Activated naive CD8-positive, alpha-beta T cell treated with anti-CD3 and anti-CD28 coated beads for 36 hours (primary cell): Measurements from ENCODE around the gene SBNO2. TPM values are rescaled to one million over a fixed set of nuclear protein-coding genes. Genes with fewer than 3 reads are reported as not detected.

Experiments
- DNase-seq: peaks from one replicate; pipeline ENCODE4 v3.0.0; 2021
- H3K27ac Mint-ChIP-seq: one replicate; pipeline ENCODE4 v1.8.0; 2022; ENCODE audit warnings: mild to moderate bottlenecking, moderate library complexity, mixed read lengths
- H3K27me3 Mint-ChIP-seq: one replicate; pipeline ENCODE4 v1.8.0; 2022; ENCODE audit warnings: mild to moderate bottlenecking, mixed read lengths
- H3K36me3 Mint-ChIP-seq: one replicate; pipeline ENCODE4 v1.8.0; 2021; ENCODE audit warnings: mild to moderate bottlenecking, mixed read lengths
- H3K4me1 Mint-ChIP-seq: one replicate; pipeline ENCODE4 v1.8.0; 2021; ENCODE audit warnings: mixed read lengths
- H3K4me3 Mint-ChIP-seq: one replicate; pipeline ENCODE4 v1.8.0; 2022; ENCODE audit warnings: mild to moderate bottlenecking, moderate library complexity, mixed read lengths
- H3K9me3 Mint-ChIP-seq: one replicate; pipeline ENCODE4 v1.8.0; 2022; ENCODE audit warnings: mixed read lengths
- total RNA-seq, 2 experiments: library from RNA; stranded (reverse); gene quantifications; one replicate each; pipeline ENCODE4 v1.2.3, GENCODE V29; 2021

SBNO2 gene
- total RNA-seq, 2 experiments from 2014 or later: 50.5 to 51.6 TPM

GRCh38 chr19:1155352-1156304 lies 18.4 kb downstream of the SBNO2 start:
- Mint-ChIP-seq H3K4me1 (no peaks in the 10 kb centered on the region), H3K9me3 (no peaks in the 10 kb centered on the region), H3K4me3 (no peak overlapping the region), H3K27ac (no peak overlapping the region), H3K36me3 (peaks cover 2% of the 10 kb centered on the region), H3K27me3 (no peaks in the 10 kb centered on the region)
- DNase-seq: no peak

DNA sequence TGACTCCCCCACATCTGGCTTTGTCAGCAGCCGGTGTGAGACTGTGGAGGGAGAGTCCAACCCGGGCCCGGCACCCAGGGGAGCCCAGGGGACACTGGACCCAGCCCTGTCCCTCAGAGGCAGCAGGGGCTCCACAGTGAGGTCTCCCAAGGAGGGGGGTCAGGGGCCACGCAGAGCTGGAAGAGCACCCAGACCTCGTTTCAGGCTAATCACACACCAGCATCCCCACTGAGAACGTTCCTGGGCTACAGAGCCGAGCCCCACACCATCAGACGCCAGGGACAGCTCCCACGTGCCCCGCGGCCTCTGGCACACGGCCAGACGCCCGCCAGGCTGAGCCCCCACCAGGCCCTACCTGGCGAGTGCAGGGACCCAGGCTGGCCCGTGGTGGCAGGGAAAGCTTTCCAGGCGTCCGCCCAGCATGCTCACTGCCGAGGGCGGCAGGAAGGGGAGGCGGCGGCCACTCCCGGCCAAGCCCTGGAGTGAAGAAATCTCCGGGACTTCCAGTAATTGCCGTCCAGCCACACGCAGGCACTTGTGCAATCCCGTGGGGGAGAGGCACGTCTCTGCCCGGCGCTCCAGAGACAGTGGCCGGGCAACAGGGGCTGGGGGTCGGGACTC lies 19.2 kb downstream of the SBNO2 start:
- Mint-ChIP-seq H3K27me3 (no peaks in the 10 kb centered on the region), H3K9me3 (no peaks in the 10 kb centered on the region), H3K27ac (no peak overlapping the region), H3K36me3 (peaks cover 2% of the 10 kb centered on the region), H3K4me3 (no peak overlapping the region), H3K4me1 (no peaks in the 10 kb centered on the region)
- no peak for DNase-seq

GRCh38 chr19:1153891-1154730 lies 20.0 kb downstream of the SBNO2 start:
- H3K4me1 Mint-ChIP-seq: no peaks in the 10 kb centered on the region
- peaks cover 2% of the 10 kb centered on the region for H3K36me3 Mint-ChIP-seq
- H3K4me3 Mint-ChIP-seq: no peak overlapping the region
- H3K27ac Mint-ChIP-seq: no peak overlapping the region
- H3K27me3 Mint-ChIP-seq: no peaks in the 10 kb centered on the region
- H3K9me3 Mint-ChIP-seq: no peaks in the 10 kb centered on the region
- no peak for DNase-seq

DNA sequence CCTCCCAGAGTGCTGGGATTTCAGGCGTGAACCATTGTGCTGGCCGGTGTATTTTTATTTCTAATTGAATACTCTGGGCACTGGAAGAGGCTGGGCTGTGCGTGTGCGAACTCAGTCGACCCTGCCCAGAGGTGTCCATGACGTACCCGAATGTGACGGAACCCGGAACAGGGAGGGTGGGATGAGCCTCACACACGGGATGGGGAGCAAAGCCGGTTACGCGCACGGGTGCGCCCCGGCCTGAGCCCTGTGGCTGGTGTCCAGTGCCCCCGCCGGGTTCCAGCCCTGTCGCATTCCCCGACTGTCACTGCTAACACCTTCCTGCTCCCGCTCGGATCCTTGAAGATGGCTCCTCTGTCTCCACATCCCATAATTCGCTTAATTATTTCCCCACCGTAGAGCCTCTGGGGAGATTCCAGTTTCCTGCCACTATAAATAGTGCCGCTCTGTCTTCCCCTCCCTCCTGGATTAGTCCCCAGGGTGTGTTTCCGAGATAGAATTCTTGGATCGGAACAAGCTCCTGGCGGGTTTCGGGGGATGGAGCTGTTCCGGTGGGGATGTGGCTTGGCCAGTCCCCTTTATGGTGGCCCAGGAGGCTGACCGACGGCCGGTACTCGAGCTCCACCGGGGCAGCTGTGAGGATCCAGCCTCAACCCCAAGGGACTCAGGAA lies 22.0 kb downstream of the SBNO2 start:
- Mint-ChIP-seq H3K27me3 (no peaks in the 10 kb centered on the region), H3K27ac (no peak overlapping the region), H3K9me3 (no peaks in the 10 kb centered on the region), H3K4me1 (no peaks in the 10 kb centered on the region), H3K4me3 (no peak overlapping the region), H3K36me3 (no peaks in the 10 kb centered on the region)
- no peak for DNase-seq

- H3K27me3 Mint-ChIP-seq: no peaks in the 10 kb centered on the region
- no peaks in the 10 kb centered on the region for H3K4me1 Mint-ChIP-seq
These were observed 22.9 kb downstream of the SBNO2 start for GRCh38 chr19:1151037-1151724.

GRCh38 chr19:1150333-1151036 lies 23.6 kb downstream of the SBNO2 start:
- no peaks in the 10 kb centered on the region for H3K36me3 Mint-ChIP-seq

More at GRCh38 chr19:1151037-1151724, 22.9 kb downstream of the SBNO2 start:
- Mint-ChIP-seq H3K36me3 (no peaks in the 10 kb centered on the region), H3K4me3 (no peak overlapping the region), H3K27ac (no peak overlapping the region), H3K9me3 (no peaks in the 10 kb centered on the region)
- no peak for DNase-seq

GRCh38 chr19:1149259-1150045 lies 24.6 kb downstream of the SBNO2 start:
- Mint-ChIP-seq H3K36me3 (peaks cover 6% of the 10 kb centered on the region), H3K27ac (no peak overlapping the region), H3K27me3 (no peaks in the 10 kb centered on the region), H3K4me1 (no peaks in the 10 kb centered on the region), H3K9me3 (no peaks in the 10 kb centered on the region), H3K4me3 (no peak overlapping the region)
- DNase-seq: no peak

More at GRCh38 chr19:1150333-1151036, 23.6 kb downstream of the SBNO2 start:
- H3K4me1 Mint-ChIP-seq: no peaks in the 10 kb centered on the region
- no peak overlapping the region for H3K27ac Mint-ChIP-seq
- no peak for DNase-seq
- H3K27me3 Mint-ChIP-seq: no peaks in the 10 kb centered on the region
- H3K9me3 Mint-ChIP-seq: no peaks in the 10 kb centered on the region
- no peak overlapping the region for H3K4me3 Mint-ChIP-seq

GRCh38 chr19:1147934-1148549 lies 26.0 kb downstream of the SBNO2 start:
- no peak overlapping the region for H3K27ac Mint-ChIP-seq
- no peak overlapping the region for H3K4me3 Mint-ChIP-seq
- H3K27me3 Mint-ChIP-seq: no peaks in the 10 kb centered on the region

DNA sequence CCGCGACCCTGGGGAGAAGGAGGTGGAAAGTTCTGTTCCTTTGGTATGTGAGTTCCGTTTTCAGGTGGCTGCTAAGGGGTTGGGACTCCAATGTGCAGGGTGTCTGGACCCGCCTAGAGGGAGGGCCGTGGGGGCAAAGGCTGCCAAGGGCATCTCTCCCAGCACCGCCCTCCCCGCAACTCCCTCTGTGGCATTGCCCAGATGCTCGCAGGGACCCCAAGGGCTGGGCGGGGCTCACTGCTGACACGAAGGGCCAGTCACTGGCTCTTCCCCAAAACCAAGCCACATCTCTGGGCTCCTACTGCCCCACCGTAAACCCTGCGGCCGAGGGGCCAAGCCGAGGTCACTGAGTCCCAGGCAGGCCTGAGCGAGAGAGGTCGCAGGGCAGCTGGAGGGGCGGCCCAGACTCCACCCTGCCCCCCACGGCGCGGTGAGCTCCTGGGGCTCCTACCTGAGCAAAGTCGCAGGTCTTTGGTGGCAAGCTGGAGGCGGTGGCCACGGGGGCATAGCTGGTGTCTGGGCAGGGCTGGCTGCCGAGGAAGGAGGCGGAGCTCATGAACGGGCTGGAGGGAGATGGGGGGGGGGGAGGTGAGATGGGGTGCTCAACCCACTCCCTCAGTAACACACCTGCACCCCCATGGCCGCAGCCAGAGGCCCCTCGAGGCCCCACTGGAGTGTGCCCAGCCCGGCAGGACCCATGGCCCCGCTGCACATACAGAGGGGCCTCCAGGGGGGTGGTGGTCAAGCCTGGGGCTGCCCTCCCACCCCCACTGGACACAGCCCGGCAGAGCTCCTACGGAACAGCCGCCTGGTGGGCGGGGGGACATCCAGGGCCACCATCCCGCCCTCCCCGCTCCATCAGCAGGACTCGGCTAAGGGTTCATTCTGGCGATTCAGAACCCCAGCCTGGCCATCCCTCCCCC lies 26.9 kb downstream of the SBNO2 start:
- Mint-ChIP-seq H3K9me3 (peaks cover under 1% of the 10 kb centered on the region), H3K4me3 (no peak overlapping the region), H3K27ac (no peak overlapping the region), H3K36me3 (peaks cover 17% of the 10 kb centered on the region), H3K4me1 (no peaks in the 10 kb centered on the region), H3K27me3 (no peaks in the 10 kb centered on the region)
- no peak for DNase-seq

More at GRCh38 chr19:1147934-1148549, 26.0 kb downstream of the SBNO2 start:
- DNase-seq: no peak
- H3K9me3 Mint-ChIP-seq: no peaks in the 10 kb centered on the region
- peaks cover 14% of the 10 kb centered on the region for H3K36me3 Mint-ChIP-seq
- H3K4me1 Mint-ChIP-seq: no peaks in the 10 kb centered on the region

GRCh38 chr19:1146412-1146699 lies 27.7 kb downstream of the SBNO2 start:
- Mint-ChIP-seq H3K36me3 (peaks cover 20% of the 10 kb centered on the region), H3K4me3 (no peak overlapping the region), H3K27ac (no peak overlapping the region), H3K27me3 (no peaks in the 10 kb centered on the region), H3K4me1 (no peaks in the 10 kb centered on the region), H3K9me3 (peaks cover 4% of the 10 kb centered on the region)
- DNase-seq: no peak

GRCh38 chr19:1145635-1146411 lies 28.2 kb downstream of the SBNO2 start:
- DNase-seq: no peak
- peaks cover 20% of the 10 kb centered on the region for H3K36me3 Mint-ChIP-seq
- H3K27ac Mint-ChIP-seq: no peak overlapping the region
- no peaks in the 10 kb centered on the region for H3K4me1 Mint-ChIP-seq
- peaks cover 4% of the 10 kb centered on the region for H3K9me3 Mint-ChIP-seq
- no peak overlapping the region for H3K4me3 Mint-ChIP-seq
- no peaks in the 10 kb centered on the region for H3K27me3 Mint-ChIP-seq
